Nephron (organoid): Measurements from ENCODE around the gene HEYL.

ENCODE experiments used
- H3K27ac Mint-ChIP-seq, 3 experiments: 2 replicates each; pipeline ENCODE4 v1.8.0; 2020; ENCODE audit warnings: mixed read lengths in 3 of 3, mild to moderate bottlenecking in 2 of 3, moderate library complexity in 1 of 3
- H3K27me3 Mint-ChIP-seq: 2 replicates; pipeline ENCODE4 v1.8.0; 2021; ENCODE audit warnings: low read depth, mild to moderate bottlenecking, moderate library complexity, mixed read lengths
- H3K36me3 Mint-ChIP-seq: 2 replicates; pipeline ENCODE4 v1.8.0; 2020; ENCODE audit warnings: low read depth, mixed read lengths
- H3K4me1 Mint-ChIP-seq: 2 replicates; pipeline ENCODE4 v1.8.0; 2020; ENCODE audit warnings: mixed read lengths
- H3K4me3 Mint-ChIP-seq, 3 experiments: 2 replicates each; pipeline ENCODE4 v1.8.0; 2020; ENCODE audit warnings: mild to moderate bottlenecking in 3 of 3, mixed read lengths in 3 of 3, moderate library complexity in 2 of 3
- H3K9me3 Mint-ChIP-seq: 2 replicates; pipeline ENCODE4 v1.8.0; 2020; ENCODE audit warnings: mixed read lengths
- TF ChIP-seq, protein P1 (sequence below), 3 experiments: fragments of 200-600 bp; sonication (generic); IDR thresholded peaks; one replicate each; pipeline ENCODE4 v1.5.0; 2021; ENCODE audit warnings: antibody characterized with exemption in 3 of 3; ENCODE audit not compliant: unreplicated experiment in 3 of 3

Gene HEYL

DNA sequence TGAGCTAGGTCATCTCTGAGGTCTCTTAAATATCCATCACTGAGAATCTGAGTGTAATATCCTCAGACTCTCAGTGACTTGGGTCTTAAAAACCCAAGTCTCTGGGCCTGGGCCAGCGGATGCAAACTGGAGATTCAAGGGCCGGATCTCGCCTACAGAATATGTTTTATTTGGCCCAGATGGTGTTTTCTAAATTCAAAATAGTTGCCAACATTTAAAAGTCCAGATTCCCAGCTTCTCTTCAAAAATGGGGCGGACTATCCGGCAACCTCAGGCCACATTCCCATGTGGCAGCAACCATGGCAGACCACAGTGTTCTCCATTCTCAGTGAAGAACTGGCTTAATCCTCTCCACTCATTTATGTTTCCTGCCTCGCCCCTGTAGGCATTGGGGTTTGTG lies 12.7 kb upstream of the HEYL start:
- Mint-ChIP-seq H3K36me3 (no peaks in the 10 kb centered on the region), H3K27me3 (peaks cover 13% of the 10 kb centered on the region), H3K4me3 (no peak overlapping the region), H3K27ac (peak overlapping the region in 1 of 3 experiments; percentile 69), H3K4me1 (peaks cover 57% of the 10 kb centered on the region), H3K9me3 (no peaks in the 10 kb centered on the region)
- TF ChIP-seq, protein P1, sequence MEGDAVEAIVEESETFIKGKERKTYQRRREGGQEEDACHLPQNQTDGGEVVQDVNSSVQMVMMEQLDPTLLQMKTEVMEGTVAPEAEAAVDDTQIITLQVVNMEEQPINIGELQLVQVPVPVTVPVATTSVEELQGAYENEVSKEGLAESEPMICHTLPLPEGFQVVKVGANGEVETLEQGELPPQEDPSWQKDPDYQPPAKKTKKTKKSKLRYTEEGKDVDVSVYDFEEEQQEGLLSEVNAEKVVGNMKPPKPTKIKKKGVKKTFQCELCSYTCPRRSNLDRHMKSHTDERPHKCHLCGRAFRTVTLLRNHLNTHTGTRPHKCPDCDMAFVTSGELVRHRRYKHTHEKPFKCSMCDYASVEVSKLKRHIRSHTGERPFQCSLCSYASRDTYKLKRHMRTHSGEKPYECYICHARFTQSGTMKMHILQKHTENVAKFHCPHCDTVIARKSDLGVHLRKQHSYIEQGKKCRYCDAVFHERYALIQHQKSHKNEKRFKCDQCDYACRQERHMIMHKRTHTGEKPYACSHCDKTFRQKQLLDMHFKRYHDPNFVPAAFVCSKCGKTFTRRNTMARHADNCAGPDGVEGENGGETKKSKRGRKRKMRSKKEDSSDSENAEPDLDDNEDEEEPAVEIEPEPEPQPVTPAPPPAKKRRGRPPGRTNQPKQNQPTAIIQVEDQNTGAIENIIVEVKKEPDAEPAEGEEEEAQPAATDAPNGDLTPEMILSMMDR (IDR thresholded peaks at IDR 0.05; ENCODE audit: unreplicated experiment in 3 of 3) = no peak

DNA sequence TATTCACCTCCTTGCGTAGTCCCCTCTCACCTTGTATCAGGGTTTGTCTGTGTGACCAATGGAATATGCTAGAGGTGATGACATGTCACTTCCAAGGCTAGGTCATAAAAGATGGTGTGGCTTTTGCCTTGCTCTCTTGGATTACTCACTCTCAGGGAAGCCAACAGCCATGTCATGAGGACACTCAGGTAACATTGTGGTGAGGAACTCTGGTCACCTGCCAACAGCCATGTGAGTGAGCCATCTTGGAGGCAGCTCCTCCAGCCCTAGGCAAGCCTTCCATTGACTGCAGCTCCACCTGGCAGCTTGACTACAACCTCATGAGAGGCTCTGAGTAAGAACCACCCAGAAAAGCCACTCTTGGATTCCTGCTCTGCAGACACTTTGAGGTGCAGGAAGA lies 11.0 kb upstream of the HEYL start:
- Mint-ChIP-seq H3K4me1 (peaks cover 74% of the 10 kb centered on the region), H3K36me3 (no peaks in the 10 kb centered on the region), H3K9me3 (no peaks in the 10 kb centered on the region), H3K27me3 (peaks cover 10% of the 10 kb centered on the region), H3K4me3 (no peak overlapping the region), H3K27ac (peak overlapping the region in 2 of 3 experiments; percentile 80 to 82)
- TF ChIP-seq, protein P1 (IDR thresholded peaks at IDR 0.05; ENCODE audit: unreplicated experiment in 3 of 3) = no peak

DNA sequence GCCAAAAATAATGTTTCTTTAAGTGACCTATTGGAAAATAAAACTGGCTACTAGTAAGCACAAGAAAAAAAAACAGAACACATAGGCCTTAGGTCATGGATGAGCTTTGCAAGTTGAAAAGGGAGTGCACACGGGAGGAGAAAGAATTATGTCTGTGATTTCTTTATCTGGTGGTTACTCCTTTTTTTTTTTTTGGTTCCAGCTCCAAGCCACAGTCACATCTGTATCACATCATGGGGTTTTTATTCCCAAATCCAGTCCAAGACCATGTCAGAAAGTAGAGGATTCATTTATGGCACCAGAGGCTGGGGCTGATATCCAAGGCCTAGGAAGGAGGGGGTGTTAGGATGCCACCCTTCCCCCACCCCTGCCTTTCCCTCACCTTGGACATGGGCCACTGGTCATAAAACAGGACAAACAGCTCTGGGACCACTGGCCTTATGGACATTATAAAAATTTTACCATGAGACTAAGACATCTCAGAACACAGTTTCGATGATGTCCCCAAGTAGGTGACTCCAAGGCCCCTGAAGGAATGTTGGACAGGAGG lies 10.3 kb upstream of the HEYL start:
- Mint-ChIP-seq H3K27ac (peak overlapping the region; percentile 71 to 82 (median 80)), H3K4me3 (peak overlapping the region in 1 of 3 experiments; percentile 3), H3K4me1 (peaks cover 81% of the 10 kb centered on the region), H3K27me3 (peaks cover 10% of the 10 kb centered on the region), H3K9me3 (no peaks in the 10 kb centered on the region), H3K36me3 (no peaks in the 10 kb centered on the region)
- TF ChIP-seq, protein P1 (IDR thresholded peaks at IDR 0.05; ENCODE audit: unreplicated experiment in 3 of 3) = no peak

DNA sequence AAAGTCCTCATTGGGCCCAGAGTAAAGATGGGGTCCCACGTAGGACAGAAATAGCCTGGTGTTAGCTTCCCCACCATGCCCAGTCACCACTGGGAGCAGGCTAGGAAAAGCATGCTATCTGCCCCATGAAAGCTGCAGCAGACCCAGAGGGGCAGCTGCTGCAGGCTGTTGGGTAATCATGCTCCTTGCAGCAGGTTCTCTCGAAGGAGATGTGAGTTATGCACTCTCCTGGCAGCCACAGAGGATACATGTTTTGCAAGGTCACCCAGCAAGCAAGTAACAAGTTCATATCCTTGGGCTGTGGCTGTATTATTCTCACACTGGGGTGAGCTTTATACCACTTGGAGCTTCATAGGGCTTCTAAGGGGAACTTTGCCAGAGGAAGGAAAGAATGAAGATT lies 9.1 kb upstream of the HEYL start:
- Mint-ChIP-seq H3K27ac (peak overlapping the region; percentile 67 to 91 (median 76)), H3K9me3 (no peaks in the 10 kb centered on the region), H3K4me1 (peaks cover 83% of the 10 kb centered on the region), H3K27me3 (peaks cover 4% of the 10 kb centered on the region), H3K36me3 (no peaks in the 10 kb centered on the region), H3K4me3 (no peak overlapping the region)
- TF ChIP-seq, protein P1 (IDR thresholded peaks at IDR 0.05; ENCODE audit: unreplicated experiment in 3 of 3) = no peak

GRCh38 chr1:39647247-39647646 lies 7.8 kb upstream of the HEYL start:
- H3K27ac Mint-ChIP-seq = peak overlapping the region; percentile 91 to 97 (median 96)
- peaks cover 7% of the 10 kb centered on the region for H3K27me3 Mint-ChIP-seq
- H3K4me1 Mint-ChIP-seq = peaks cover 85% of the 10 kb centered on the region
- H3K4me3 Mint-ChIP-seq = peak overlapping the region; percentile 4 to 34 (median 26)
- TF ChIP-seq, protein P1 (IDR thresholded peaks at IDR 0.05; ENCODE audit: unreplicated experiment in 3 of 3) = no peak
- H3K9me3 Mint-ChIP-seq = no peaks in the 10 kb centered on the region
- H3K36me3 Mint-ChIP-seq = no peaks in the 10 kb centered on the region
